ENCODE results near the gene OR2AG1. TPM values are rescaled to one million over a fixed set of nuclear protein-coding genes. Genes with fewer than 3 reads are reported as not detected.

OR2AG1 gene
- total and polyA plus RNA-seq, 2 of the 4 experiments (the other 2 are of a cell fraction), result not detected

DNA sequence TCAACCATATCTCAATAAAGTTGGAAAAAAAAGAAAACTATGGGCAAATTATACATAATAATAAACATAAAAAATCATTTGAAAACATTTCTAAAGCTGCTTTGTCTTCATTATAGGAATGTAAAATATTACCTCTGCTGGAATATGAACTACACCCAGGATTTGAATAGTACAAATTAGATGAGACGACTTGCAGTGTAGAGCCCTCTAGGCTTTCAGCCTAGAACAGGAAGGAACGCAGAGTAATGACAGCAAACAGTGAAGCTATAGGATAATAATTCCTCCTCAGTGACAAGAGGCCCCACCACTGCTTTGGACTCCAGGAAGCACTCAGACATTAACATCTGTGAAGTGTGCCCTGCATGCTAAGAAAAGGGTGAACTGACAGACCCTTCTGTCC is 7.7 kb downstream of the OR2AG1 start:
- Histone ChIP-seq H3K9me1 (ENCODE audit: insufficient read depth, low read length) (no peaks in the 10 kb centered on the region), H2BK5ac (ENCODE audit: low read depth, low read length, poor library complexity, severe bottlenecking) (no peak overlapping the region), H3K4me1 (ENCODE audit: control insufficient read depth, insufficient read depth, low read length) (no peaks in the 10 kb centered on the region), H3K79me1 (ENCODE audit: low read depth in 1 of 2, low read length in 2 of 2) (no peaks in the 10 kb centered on the region), H3K4ac (ENCODE audit: low read depth, low read length) (no peak overlapping the region), H3K27me3 (ENCODE audit: control insufficient read depth, insufficient read depth, low read length) (no peaks in the 10 kb centered on the region), H3K27ac (ENCODE audit: insufficient read depth, low read length) (no peak overlapping the region), H3K14ac (replicated peaks; ENCODE audit: low read depth, low read length) (no peak overlapping the region), H3K4me3 (ENCODE audit: insufficient read depth, low read depth, low read length) (no peak overlapping the region), H2BK15ac (ENCODE audit: low read depth, low read length) (no peak overlapping the region), H2BK20ac (ENCODE audit: low read depth, low read length) (no peak overlapping the region), H4K91ac (ENCODE audit: insufficient read depth, low read depth, low read length) (no peak overlapping the region), H4K20me1 (ENCODE audit: insufficient read depth, low read length) (no peaks in the 10 kb centered on the region), H3K4me2 (ENCODE audit: low read depth, low read length) (no peak overlapping the region), H3K36me3 (ENCODE audit: control insufficient read depth, insufficient read depth, low read length) (no peaks in the 10 kb centered on the region), H4K8ac (ENCODE audit: low read depth in 2 of 2, low read length in 2 of 2) (no peak overlapping the region), H3K56ac (ENCODE audit: extremely low read depth, insufficient read depth, low read length) (no peak overlapping the region), H2AFZ (replicated peaks; ENCODE audit: low read length, poor library complexity) (no peak overlapping the region), H4K5ac (ENCODE audit: low read depth, low read length) (no peak overlapping the region), H3K18ac (ENCODE audit: low read depth, low read length) (no peak overlapping the region), H2BK120ac (ENCODE audit: low read depth, low read length) (no peak overlapping the region), H2AK9ac (replicated peaks; ENCODE audit: low read depth, low read length, poor library complexity) (no peak overlapping the region), H2AK5ac (ENCODE audit: low read depth, low read length) (no peak overlapping the region), H3K9me3 (ENCODE audit: control insufficient read depth, insufficient read depth, low read length) (no peaks in the 10 kb centered on the region), H3K9ac (ENCODE audit: low read depth, low read length) (no peak overlapping the region), H3K23ac (ENCODE audit: low read depth, low read length) (no peak overlapping the region)
- ATAC-seq (ENCODE audit: low read depth), result no peak
- no peak for TF ChIP-seq POLR2A (IDR thresholded peaks at IDR 0.05; ENCODE audit: low read depth, low read length)
- TF ChIP-seq RAD21 (IDR thresholded peaks at IDR 0.05; ENCODE audit: low read length), result no peak
- no peak for TF ChIP-seq CTCF (conservative IDR thresholded peaks at IDR 0.05; ENCODE audit: low read depth, low read length)
- TF ChIP-seq MAZ (IDR thresholded peaks at IDR 0.05; ENCODE audit: borderline replicate concordance, low read depth, low read length), result no peak
- TF ChIP-seq ELK1 (IDR thresholded peaks at IDR 0.05; ENCODE audit: borderline replicate concordance, low read depth, low read length), result no peak
- TF ChIP-seq MXI1 (IDR thresholded peaks at IDR 0.05; ENCODE audit: borderline replicate concordance, low read depth, low read length), result no peak
- no peak for TF ChIP-seq NFE2L2 (IDR thresholded peaks at IDR 0.05; ENCODE audit: low read depth, low read length)
- TF ChIP-seq RCOR1 (IDR thresholded peaks at IDR 0.05; ENCODE audit: insufficient replicate concordance, low read length), result no peak
- no peak for TF ChIP-seq MAFK (IDR thresholded peaks at IDR 0.05; ENCODE audit: low read depth, low read length)
- no peak for TF ChIP-seq FOS (IDR thresholded peaks at IDR 0.05; ENCODE audit: low read depth, low read length)
- TF ChIP-seq CHD1 (IDR thresholded peaks at IDR 0.05; ENCODE audit: low read depth, low read length), result no peak
- TF ChIP-seq CEBPB (IDR thresholded peaks at IDR 0.05; ENCODE audit: low read depth, low read length), result no peak
- TF ChIP-seq USF2 (IDR thresholded peaks at IDR 0.05; ENCODE audit: low read depth, low read length), result no peak
- no peak for TF ChIP-seq RFX5 (IDR thresholded peaks at IDR 0.05; ENCODE audit: low read depth, low read length)
- TF ChIP-seq SMC3 (IDR thresholded peaks at IDR 0.05; ENCODE audit: low read depth, low read length), result no peak
- no peak for TF ChIP-seq BHLHE40 (IDR thresholded peaks at IDR 0.05; ENCODE audit: low read depth, low read length)
- no CpG with 5 or more reads among the region's 2 CpGs for WGBS, 2 experiments (ENCODE audit: extremely low coverage in 2 of 2, insufficient read length in 1 of 2)
- DNase-seq, result no peak
- ChIA-PET POLR2A (ENCODE audit: unreplicated experiment) (no interaction called here), CTCF (interaction anchor here (0.6 kb wide), 2 partner anchors 52 to 139 kb away, joined by 3 read pairs; no protein-coding TSS in a partner anchor)
- dilution Hi-C loops (cut with HindIII; ENCODE audit: low sequenced_read_pairs, unreplicated experiment) (no loop called here), in situ Hi-C loops (cut with MboI; ENCODE audit: low sequenced_read_pairs) (no loop called here), intact Hi-C loops (cut with micrococcal nuclease) (no loop called here)
- no TSS peak for BruUV-seq (replicated peaks)
